Prostate gland (tissue), 2 donors: ENCODE measurements around the gene RNF149. TPM values are rescaled to one million over a fixed set of nuclear protein-coding genes. Genes with fewer than 3 reads are reported as not detected.

Experiments used
- DNase-seq: peaks from one replicate; pipeline ENCODE4 v3.0.0-alpha.2; 2019; ENCODE audit warnings: low spot score
- H3K27ac ChIP-seq, 2 donors: fragments of 200-600 bp; sonication (generic); 2 replicates each; pipeline ENCODE4 v1.5.1; 2017 to 2019
- H3K27me3 ChIP-seq: fragments of 200-600 bp; sonication (generic); replicated peaks from 2 replicates; pipeline ENCODE4 v1.5.1; 2019; ENCODE audit not compliant: insufficient read depth
- H3K36me3 ChIP-seq, 2 donors: fragments of 200-600 bp; sonication (generic); 1 replicate in 1 of 2; 2 replicates in 1 of 2; pipeline versions ENCODE4 v1.5.1 to v1.8.1; 2017 to 2019
- H3K4me1 ChIP-seq: fragments of 200-600 bp; sonication (generic); replicated peaks from 2 replicates; pipeline ENCODE4 v1.5.1; 2019
- H3K4me3 ChIP-seq, 2 donors: fragments of 200-600 bp; sonication (generic); 2 replicates each; pipeline ENCODE4 v1.5.1; 2017 to 2019
- H3K9me3 ChIP-seq: fragments of 200-600 bp; sonication (generic); 2 replicates; pipeline ENCODE4 v1.5.1; 2017
- POLR2A ChIP-seq: fragments of 450-650 bp; IDR thresholded peaks from one replicate; pipeline ENCODE4 v1.6.1; 2016; ENCODE audit warnings: antibody characterized with exemption, mild to moderate bottlenecking
- POLR2AphosphoS5 ChIP-seq: sonication (generic); formaldehyde crosslinking; IDR thresholded peaks from one replicate; pipeline ENCODE4 v1.6.1; 2017; ENCODE audit warnings: antibody characterized with exemption
- WGBS: methylation state at CpG from one replicate; pipeline ENCODE4 v1.1.5; 2018; 5-methylcytosine and 5-hydroxymethylcytosine counted together
- intact Hi-C: fragments of 100-400 bp; cut with DNase I; formaldehyde crosslinking; loops from one replicate; pipeline ENCODE4 v1.14.2; 2022
- total RNA-seq, 2 donors: library from RNA; depleted of rRNA; stranded (reverse); fragments of >200 nt; gene quantifications; one replicate each; pipeline ENCODE4 v1.1.0, GENCODE V29; 2016
- TF ChIP-seq, protein P1 (sequence below), 4 experiments: fragments of 200-600 bp in 2 of 4; fragments of 450-650 bp in 2 of 4; sonication (generic) in 2 of 4; IDR thresholded peaks; 1 replicate in 3 of 4; 2 replicates in 1 of 4; pipeline ENCODE4 v1.5.1; 2016 to 2019; ENCODE audit warnings: antibody characterized with exemption in 4 of 4, mild to moderate bottlenecking in 2 of 4, moderate library complexity in 2 of 4

Gene RNF149
- total RNA-seq, 2 donors from 2014 or later, result 57.2 to 75.4 TPM

DNA sequence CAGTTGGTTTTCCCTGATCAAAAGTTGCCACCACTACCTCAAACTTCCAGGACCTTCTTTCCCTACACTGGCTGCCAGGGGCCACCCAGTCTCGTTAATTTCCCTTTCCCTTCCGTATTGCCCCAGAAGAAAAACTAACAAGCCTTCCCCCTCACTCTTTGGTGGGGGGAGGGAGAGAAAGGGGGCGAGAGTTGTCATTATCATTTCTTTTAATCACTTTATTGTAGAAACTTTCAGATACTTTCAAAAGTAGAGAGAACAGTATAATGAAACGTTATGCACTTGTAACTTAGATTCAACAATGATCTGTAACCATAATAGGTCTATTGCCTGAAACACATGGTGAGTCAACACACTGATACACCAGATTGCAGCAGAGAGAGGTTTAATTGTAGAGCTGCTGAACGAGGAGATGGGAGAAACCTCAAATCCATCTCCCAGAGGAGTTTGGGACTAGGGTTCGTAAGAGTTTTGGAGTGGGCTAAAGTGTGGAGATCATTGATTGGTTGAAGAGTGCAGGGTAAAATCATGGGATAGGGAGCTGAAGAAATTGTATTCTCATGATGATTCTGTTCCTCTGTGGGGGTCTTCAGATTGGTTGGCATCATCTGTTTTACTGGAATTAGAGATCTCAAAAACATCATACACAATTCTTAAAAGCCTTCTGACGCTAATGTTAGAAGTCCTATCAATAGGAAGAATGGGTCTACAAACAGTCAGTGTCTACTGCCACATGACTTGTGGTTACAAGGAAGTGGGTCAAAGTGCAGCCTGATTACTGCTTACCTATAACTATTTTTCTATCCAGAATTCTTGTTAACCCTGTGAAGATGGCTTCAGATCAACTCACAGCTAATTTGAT lies 2.6 kb upstream of the RNF149 start:
- no peaks in the 10 kb centered on the region for H3K27me3 ChIP-seq
- TF ChIP-seq, protein P1, sequence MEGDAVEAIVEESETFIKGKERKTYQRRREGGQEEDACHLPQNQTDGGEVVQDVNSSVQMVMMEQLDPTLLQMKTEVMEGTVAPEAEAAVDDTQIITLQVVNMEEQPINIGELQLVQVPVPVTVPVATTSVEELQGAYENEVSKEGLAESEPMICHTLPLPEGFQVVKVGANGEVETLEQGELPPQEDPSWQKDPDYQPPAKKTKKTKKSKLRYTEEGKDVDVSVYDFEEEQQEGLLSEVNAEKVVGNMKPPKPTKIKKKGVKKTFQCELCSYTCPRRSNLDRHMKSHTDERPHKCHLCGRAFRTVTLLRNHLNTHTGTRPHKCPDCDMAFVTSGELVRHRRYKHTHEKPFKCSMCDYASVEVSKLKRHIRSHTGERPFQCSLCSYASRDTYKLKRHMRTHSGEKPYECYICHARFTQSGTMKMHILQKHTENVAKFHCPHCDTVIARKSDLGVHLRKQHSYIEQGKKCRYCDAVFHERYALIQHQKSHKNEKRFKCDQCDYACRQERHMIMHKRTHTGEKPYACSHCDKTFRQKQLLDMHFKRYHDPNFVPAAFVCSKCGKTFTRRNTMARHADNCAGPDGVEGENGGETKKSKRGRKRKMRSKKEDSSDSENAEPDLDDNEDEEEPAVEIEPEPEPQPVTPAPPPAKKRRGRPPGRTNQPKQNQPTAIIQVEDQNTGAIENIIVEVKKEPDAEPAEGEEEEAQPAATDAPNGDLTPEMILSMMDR (IDR thresholded peaks at IDR 0.05), result no peak
- TF ChIP-seq POLR2AphosphoS5 (no peak), POLR2A (no peak)
- H3K4me3 ChIP-seq, result no peak overlapping the region
- DNase-seq, result no peak
- intact Hi-C loops, result no loop called here
- no peak overlapping the region for H3K27ac ChIP-seq
- H3K36me3 ChIP-seq, result no peaks in the 10 kb centered on the region
- H3K4me1 ChIP-seq, result peaks cover 3% of the 10 kb centered on the region
- 74% methylated on average over 7 of the region's 7 CpGs for WGBS
- H3K9me3 ChIP-seq, result no peaks in the 10 kb centered on the region

DNA sequence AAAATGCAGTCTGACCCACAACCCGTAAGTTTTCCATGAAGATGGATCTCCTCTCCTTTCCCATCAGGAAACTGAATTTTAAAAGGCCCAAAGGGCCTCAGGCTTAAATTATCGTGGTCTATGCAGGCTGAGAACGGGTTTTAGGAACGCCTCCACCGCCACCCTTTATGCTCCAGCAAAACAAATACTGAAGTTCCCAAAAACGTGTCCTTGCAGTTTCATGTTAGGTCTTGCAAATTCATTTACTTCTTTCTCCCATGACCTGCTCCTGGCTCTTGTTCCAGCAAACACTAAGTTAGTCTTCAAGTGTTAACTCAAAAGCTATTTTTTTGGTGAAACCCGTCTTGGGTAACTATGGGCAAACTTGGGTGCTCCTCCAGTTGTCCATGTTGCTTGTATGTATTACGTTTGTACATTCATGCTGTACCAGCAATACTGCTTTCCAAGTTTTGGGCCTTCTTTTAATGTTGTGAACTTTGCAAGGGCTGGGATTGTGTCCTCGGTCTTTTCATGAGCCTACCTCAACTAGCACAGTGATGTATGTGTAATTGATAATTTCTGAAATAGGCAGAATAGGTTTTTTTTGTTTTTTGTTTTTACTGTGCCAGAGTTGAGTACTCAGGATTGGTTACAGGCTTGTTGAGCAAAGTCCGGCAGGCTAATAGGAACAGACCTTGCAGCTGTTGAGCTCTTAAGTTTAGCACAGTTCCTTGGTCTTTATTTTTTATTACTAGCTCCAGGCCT lies 1.8 kb upstream of the RNF149 start:
- Histone ChIP-seq H3K4me3 (no peak overlapping the region), H3K36me3 (no peaks in the 10 kb centered on the region), H3K9me3 (no peaks in the 10 kb centered on the region), H3K4me1 (peaks cover 10% of the 10 kb centered on the region), H3K27ac (no peak overlapping the region), H3K27me3 (no peaks in the 10 kb centered on the region)
- WGBS, result 50% methylated on average over 10 of the region's 10 CpGs
- DNase-seq, result no peak
- TF ChIP-seq, protein P1 (IDR thresholded peaks at IDR 0.05), result no peak
- TF ChIP-seq POLR2A, result no peak
- no peak for TF ChIP-seq POLR2AphosphoS5
- intact Hi-C loops, result no loop called here

GRCh38 chr2:101307950-101308431 lies 510 bp downstream of the RNF149 start:
- no peaks in the 10 kb centered on the region for H3K9me3 ChIP-seq
- H3K4me3 ChIP-seq, result peak overlapping the region; percentile 96 to 99
- no peaks in the 10 kb centered on the region for H3K36me3 ChIP-seq
- DNase-seq, result no peak
- H3K4me1 ChIP-seq, result peaks cover 13% of the 10 kb centered on the region
- H3K27me3 ChIP-seq, result no peaks in the 10 kb centered on the region
- TF ChIP-seq, protein P1 (IDR thresholded peaks at IDR 0.05), result no peak
- no peak for TF ChIP-seq POLR2AphosphoS5
- no peak for TF ChIP-seq POLR2A
- intact Hi-C loops, result no loop called here
- peak overlapping the region; percentile 87 to 91 for H3K27ac ChIP-seq
- WGBS, result 2% methylated on average over 28 of the region's 57 CpGs

DNA sequence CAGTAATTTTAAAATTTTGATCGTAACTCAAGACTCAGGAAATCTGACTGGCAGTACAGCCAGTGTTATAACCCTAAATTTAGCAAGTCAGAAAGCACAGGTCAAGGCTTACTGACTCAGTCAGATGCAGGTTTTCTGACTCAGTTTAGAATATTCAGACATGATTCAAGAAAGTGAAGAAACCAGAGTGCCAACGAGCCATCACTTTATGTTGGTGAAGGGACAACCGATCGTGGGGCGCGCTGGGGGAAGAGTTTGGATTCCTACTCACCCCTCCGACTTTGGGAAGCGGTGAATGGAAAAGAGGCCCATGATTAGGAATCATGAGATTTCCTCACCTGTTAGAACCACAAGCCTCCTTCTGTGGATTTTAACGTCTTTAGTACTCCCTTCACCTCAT lies 998 bp downstream of the RNF149 start:
- no peaks in the 10 kb centered on the region for H3K9me3 ChIP-seq
- H3K36me3 ChIP-seq, result no peaks in the 10 kb centered on the region
- H3K4me3 ChIP-seq, result peak overlapping the region; percentile 96 to 99
- peak overlapping the region; percentile 87 to 91 for H3K27ac ChIP-seq
- TF ChIP-seq POLR2AphosphoS5, result no peak
- no peaks in the 10 kb centered on the region for H3K27me3 ChIP-seq
- H3K4me1 ChIP-seq, result peaks cover 13% of the 10 kb centered on the region
- 40% methylated on average over 9 of the region's 9 CpGs for WGBS
- no peak for DNase-seq
- intact Hi-C loops, result no loop called here

- peaks cover 17% of the 10 kb centered on the region for H3K4me1 ChIP-seq
- H3K9me3 ChIP-seq, result no peaks in the 10 kb centered on the region
- intact Hi-C loops, result no loop called here
- no peaks in the 10 kb centered on the region for H3K27me3 ChIP-seq
- no peak for DNase-seq
- TF ChIP-seq, protein P1 (IDR thresholded peaks at IDR 0.05), result no peak
- no peak for TF ChIP-seq POLR2AphosphoS5
- TF ChIP-seq POLR2A, result no peak
- 58% methylated on average over 7 of the region's 7 CpGs for WGBS
- H3K36me3 ChIP-seq, result no peaks in the 10 kb centered on the region
- peak overlapping the region; percentile 96 to 99 for H3K4me3 ChIP-seq
- H3K27ac ChIP-seq, result peak overlapping the region; percentile 87 to 91
Observed at GRCh38 chr2:101306410-101306809, 2.1 kb downstream of the RNF149 start.
